Liver (tissue), 9 donors: Measurements from ENCODE around the gene DPP6. TPM values are rescaled to one million over a fixed set of nuclear protein-coding genes. Genes with fewer than 3 reads are reported as not detected.

Experiments used
- DNase-seq: peaks from one replicate; pipeline ENCODE4 v3.0.0-alpha.2; 2017; ENCODE audit warnings: low spot score
- H3K27ac ChIP-seq, 2 donors: one replicate each; pipeline ENCODE4 v1.7.0; 2013; ENCODE audit warnings: inconsistent platforms in 2 of 2, low read length in 2 of 2, control low read depth in 1 of 2, low read depth in 1 of 2, mild to moderate bottlenecking in 1 of 2
- H3K27me3 ChIP-seq, 4 donors: one replicate each; pipeline versions ENCODE4 v1.6.1 to v1.7.0; 2013; ENCODE audit warnings: low read length in 3 of 4, inconsistent platforms in 1 of 4, mild to moderate bottlenecking in 1 of 4, moderate library complexity in 1 of 4; ENCODE audit not compliant: control insufficient read depth in 4 of 4, insufficient read depth in 4 of 4
- H3K36me3 ChIP-seq, 4 donors: one replicate each; pipeline versions ENCODE4 v1.6.1 to v1.7.0; 2013; ENCODE audit warnings: low read length in 3 of 4, mild to moderate bottlenecking in 3 of 4, low read depth in 1 of 4, moderate library complexity in 1 of 4; ENCODE audit not compliant: control insufficient read depth in 4 of 4, insufficient read depth in 3 of 4
- H3K4me1 ChIP-seq, 4 donors: one replicate each; pipeline versions ENCODE4 v1.6.1 to v1.7.0; 2013; ENCODE audit warnings: low read length in 3 of 4, mild to moderate bottlenecking in 3 of 4, moderate library complexity in 1 of 4; ENCODE audit not compliant: control insufficient read depth in 4 of 4, insufficient read depth in 4 of 4
- H3K4me3 ChIP-seq, 3 donors: one replicate each; pipeline versions ENCODE4 v1.6.1 to v1.7.0; 2013; ENCODE audit warnings: low read length in 3 of 3, control low read depth in 1 of 3, low read depth in 1 of 3, mild to moderate bottlenecking in 1 of 3
- H3K9ac ChIP-seq, 2 donors: one replicate each; pipeline ENCODE4 v1.7.0; 2013; ENCODE audit warnings: low read length in 2 of 2, mild to moderate bottlenecking in 2 of 2, moderate library complexity in 2 of 2, control low read depth in 1 of 2, low read depth in 1 of 2
- H3K9me3 ChIP-seq, 4 donors: one replicate each; pipeline versions ENCODE4 v1.6.1 to v1.7.0; 2013; ENCODE audit warnings: low read length in 3 of 4; ENCODE audit not compliant: control insufficient read depth in 4 of 4
- ATF3 ChIP-seq: IDR thresholded peaks from 2 replicates; pipeline ENCODE4 v1.6.1; 2016; ENCODE audit warnings: antibody characterized with exemption
- CTCF ChIP-seq: fragments of 150-350 bp; IDR thresholded peaks from 2 replicates; pipeline ENCODE4 v1.5.1; 2017; ENCODE audit warnings: improper control_type of control experiment, low read depth, low read length; ENCODE audit not compliant: missing input control
- FOXA2 ChIP-seq: IDR thresholded peaks from 2 replicates; pipeline ENCODE4 v1.6.1; 2016; ENCODE audit warnings: antibody characterized with exemption
- GABPA ChIP-seq, 2 donors: IDR thresholded peaks in 1 of 2; conservative IDR thresholded peaks in 1 of 2; 2 replicates each; pipeline ENCODE4 v1.6.1; 2016; ENCODE audit warnings: antibody characterized with exemption in 2 of 2, mild to moderate bottlenecking in 1 of 2, moderate library complexity in 1 of 2
- HNF4A ChIP-seq, 2 donors: conservative IDR thresholded peaks; 2 replicates each; pipeline ENCODE4 v1.6.1; 2016; ENCODE audit warnings: antibody characterized with exemption in 2 of 2, mild to moderate bottlenecking in 2 of 2
- HNF4G ChIP-seq: IDR thresholded peaks from 2 replicates; pipeline ENCODE4 v1.6.1; 2016; ENCODE audit warnings: antibody characterized with exemption
- JUND ChIP-seq, 2 donors: IDR thresholded peaks; 2 replicates each; pipeline ENCODE4 v1.6.1; 2016; ENCODE audit warnings: antibody characterized with exemption in 2 of 2
- MAX ChIP-seq: IDR thresholded peaks from 2 replicates; pipeline ENCODE4 v1.6.1; 2016; ENCODE audit warnings: antibody characterized with exemption
- NR2F2 ChIP-seq: IDR thresholded peaks from 2 replicates; pipeline ENCODE4 v1.6.1; 2016; ENCODE audit warnings: antibody characterized with exemption
- REST ChIP-seq: IDR thresholded peaks from 2 replicates; pipeline ENCODE4 v1.6.1; 2016; ENCODE audit warnings: antibody characterized with exemption, mild to moderate bottlenecking
- RXRA ChIP-seq, 2 donors: IDR thresholded peaks; 2 replicates each; pipeline ENCODE4 v1.6.1; 2017 to 2018; ENCODE audit warnings: antibody characterized with exemption in 2 of 2, mild to moderate bottlenecking in 1 of 2
- TAF1 ChIP-seq: conservative IDR thresholded peaks from 2 replicates; pipeline ENCODE4 v1.6.1; 2016; ENCODE audit warnings: antibody characterized with exemption, mild to moderate bottlenecking
- YY1 ChIP-seq: IDR thresholded peaks from 2 replicates; pipeline ENCODE4 v1.6.1; 2016; ENCODE audit warnings: antibody characterized with exemption, mild to moderate bottlenecking
- ZBTB33 ChIP-seq: IDR thresholded peaks from 2 replicates; pipeline ENCODE4 v1.6.1; 2016; ENCODE audit warnings: antibody characterized with exemption
- WGBS: extraction: QIAGEN DNeasy Blood & Tissue Kit; methylation state at CpG from one replicate; pipeline ENCODE4 v1.1.7; 2013; 5-methylcytosine and 5-hydroxymethylcytosine counted together
- polyA plus RNA-seq, 2 donors: library from polyadenylated mRNA; stranded (reverse) in 1 of 2; unstranded in 1 of 2; fragments of 200-250 nt in 1 of 2; fragments of >200 nt in 1 of 2; fragmentation: Nextera tagmentation in 1 of 2; extraction: Ambion mirVana in 1 of 2; gene quantifications; one replicate each; pipeline versions ENCODE4 v1.2.1 to v1.2.3, GENCODE V29; 2013 to 2015
- total RNA-seq, 2 donors: library from RNA; depleted of rRNA; stranded (reverse); fragments of >200 nt; gene quantifications; one replicate each; pipeline ENCODE4 v1.2.3, GENCODE V29; 2014
- donor health status: healthy.
- donor health status: healthy.
- donor health status: healthy.
- donor health status: healthy.
- donor health status: healthy.

Gene DPP6
- total and polyA plus RNA-seq, 4 donors, result 0.01 TPM; not detected in 3

- no peak for TF ChIP-seq REST
Observed at GRCh38 chr7:154757756-154758155, 705.6 kb downstream of the DPP6 start (continued).

- no peaks in the 10 kb centered on the region for H3K4me1 ChIP-seq
- no peak for TF ChIP-seq YY1
- TF ChIP-seq ATF3, result no peak
- TF ChIP-seq MAX, result no peak
- no peak for TF ChIP-seq TAF1
- no peak overlapping the region for H3K4me3 ChIP-seq
- 80% methylated on average over 6 of the region's 6 CpGs for WGBS
- DNase-seq, result no peak
- no peak overlapping the region for H3K27ac ChIP-seq
- no peaks in the 10 kb centered on the region for H3K36me3 ChIP-seq
- no peaks in the 10 kb centered on the region for H3K9me3 ChIP-seq
- no peak overlapping the region for H3K9ac ChIP-seq
- H3K27me3 ChIP-seq, result no peaks in the 10 kb centered on the region
Observed at GRCh38 chr7:154759989-154760388, 707.8 kb downstream of the DPP6 start.

GRCh38 chr7:154765118-154765517 lies 712.9 kb downstream of the DPP6 start:
- no peak for DNase-seq
- Histone ChIP-seq H3K4me3 (no peak overlapping the region), H3K27me3 (peaks cover 0 to 4% (median 0%) of the 10 kb centered on the region in 4 donors), H3K36me3 (no peaks in the 10 kb centered on the region), H3K4me1 (no peaks in the 10 kb centered on the region), H3K9ac (no peak overlapping the region), H3K27ac (no peak overlapping the region), H3K9me3 (no peaks in the 10 kb centered on the region)
- TF ChIP-seq TAF1 (no peak), GABPA (IDR thresholded peaks at IDR 0.05 in 1 of 2, conservative IDR thresholded peaks at IDR 0.05 in 1 of 2) (no peak), FOXA2 (no peak), MAX (no peak), CTCF (no peak)
- WGBS, result 90% methylated on average over 1 of the region's 1 CpG

- Histone ChIP-seq H3K4me1 (no peaks in the 10 kb centered on the region), H3K9ac (no peak overlapping the region), H3K27me3 (peaks cover 0 to 4% (median 0%) of the 10 kb centered on the region in 4 donors), H3K27ac (no peak overlapping the region), H3K4me3 (no peak overlapping the region), H3K9me3 (no peaks in the 10 kb centered on the region), H3K36me3 (no peaks in the 10 kb centered on the region)
- 78% methylated on average over 10 of the region's 10 CpGs for WGBS
- DNase-seq, result no peak
- TF ChIP-seq GABPA (IDR thresholded peaks at IDR 0.05 in 1 of 2, conservative IDR thresholded peaks at IDR 0.05 in 1 of 2) (no peak), RXRA (IDR thresholded peaks at IDR 0.05) (no peak), ZBTB33 (no peak), TAF1 (no peak), NR2F2 (no peak), HNF4G (no peak), JUND (IDR thresholded peaks at IDR 0.05) (no peak), HNF4A (conservative IDR thresholded peaks at IDR 0.05) (no peak), CTCF (no peak)
Observed at GRCh38 chr7:154767142-154767541, 714.9 kb downstream of the DPP6 start.
